ENCODE measurements around the gene TUBA8. TPM values are rescaled to one million over a fixed set of nuclear protein-coding genes. Genes with fewer than 3 reads are reported as not detected.
"Not testable (repeated sequence)": the region's sequence is repeated elsewhere in the genome, so short reads cannot be mapped to it uniquely, and the experiment has no call there.

Gene TUBA8
- total RNA-seq, 3 donors from 2014 or later (not counting 1 experiment from before 2014, with no cell fraction given), result 1.2 to 3.7 (median 2.3) TPM

- H3K4me3 Mint-ChIP-seq, result no peak overlapping the region
- 90% methylated on average over 2 of the region's 2 CpGs for WGBS (ENCODE audit: insufficient coverage)
- H3K9me3 Mint-ChIP-seq, result no peaks in the 10 kb centered on the region
- no peak overlapping the region for H3K4me3 ChIP-seq (ENCODE audit: low read length)
- H3K4me1 ChIP-seq (ENCODE audit: control insufficient read depth, insufficient read depth, low read length), result peaks cover 8% of the 10 kb centered on the region
- H3K9me3 ChIP-seq (ENCODE audit: control insufficient read depth, insufficient read depth, low read length), result no peaks in the 10 kb centered on the region
- H3K27ac ChIP-seq (ENCODE audit: low read length), result no peak overlapping the region
- DNase-seq (no peak), ATAC-seq (no peak)
- peaks cover 0 to 8% of the 10 kb centered on the region in 2 donors for H3K4me1 Mint-ChIP-seq
- TF ChIP-seq CTCF (IDR thresholded peaks at IDR 0.05), result no peak
- intact Hi-C loops (cut with micrococcal nuclease), result loop anchor here (10.0 kb wide), 1 partner anchor 154 kb away; no protein-coding TSS in a partner anchor
- peaks cover 32 to 57% of the 10 kb centered on the region in 2 donors for H3K27me3 Mint-ChIP-seq (ENCODE audit: low read depth in 2 of 2)
- H3K27ac Mint-ChIP-seq, result no peak overlapping the region
- H3K27me3 ChIP-seq (ENCODE audit: control insufficient read depth, insufficient read depth, low read length), result no peaks in the 10 kb centered on the region
- H3K36me3 Mint-ChIP-seq, result no peaks in the 10 kb centered on the region
- H3K36me3 ChIP-seq (ENCODE audit: control insufficient read depth, insufficient read depth, low read length), result no peaks in the 10 kb centered on the region
Observed at GRCh38 chr22:18069041-18069440, 41.6 kb upstream of the TUBA8 start.

GRCh38 chr22:18070041-18070440, 40.6 kb upstream of the TUBA8 start:
- Histone ChIP-seq H3K9me3 (ENCODE audit: control insufficient read depth, insufficient read depth, low read length) (no peaks in the 10 kb centered on the region), H3K36me3 (ENCODE audit: control insufficient read depth, insufficient read depth, low read length) (no peaks in the 10 kb centered on the region), H3K27me3 (ENCODE audit: control insufficient read depth, insufficient read depth, low read length) (no peaks in the 10 kb centered on the region), H3K4me1 (ENCODE audit: control insufficient read depth, insufficient read depth, low read length) (peaks cover 8% of the 10 kb centered on the region), H3K27ac (ENCODE audit: low read length) (no peak overlapping the region), H3K4me3 (ENCODE audit: low read length) (no peak overlapping the region)
- ATAC-seq (no peak), DNase-seq (no peak)
- 93% methylated on average over 4 of the region's 4 CpGs for WGBS (ENCODE audit: insufficient coverage)
- no peak for TF ChIP-seq CTCF (IDR thresholded peaks at IDR 0.05)
- H3K4me1 Mint-ChIP-seq, result peaks cover 0 to 6% of the 10 kb centered on the region in 2 donors
- H3K27ac Mint-ChIP-seq, result no peak overlapping the region
- H3K4me3 Mint-ChIP-seq, result no peak overlapping the region
- H3K9me3 Mint-ChIP-seq, result no peaks in the 10 kb centered on the region
- no peaks in the 10 kb centered on the region for H3K36me3 Mint-ChIP-seq
- H3K27me3 Mint-ChIP-seq (ENCODE audit: low read depth in 2 of 2), result peaks cover 25 to 51% of the 10 kb centered on the region in 2 donors
- intact Hi-C loops (cut with micrococcal nuclease), result loop anchor here (10.0 kb wide), 2 partner anchors 915 to 995 kb away; partner anchors contain the start of gene HDHD5

- no peak for DNase-seq
- Mint-ChIP-seq H3K27ac (no peak overlapping the region), H3K27me3 (ENCODE audit: low read depth in 2 of 2) (peaks cover 18 to 44% of the 10 kb centered on the region in 2 donors), H3K9me3 (no peaks in the 10 kb centered on the region), H3K4me3 (no peak overlapping the region), H3K4me1 (peaks cover under 1 to 4% of the 10 kb centered on the region in 2 donors), H3K36me3 (no peaks in the 10 kb centered on the region)
- Histone ChIP-seq H3K9me3 (ENCODE audit: control insufficient read depth, insufficient read depth, low read length) (no peaks in the 10 kb centered on the region), H3K27ac (ENCODE audit: low read length) (no peak overlapping the region), H3K36me3 (ENCODE audit: control insufficient read depth, insufficient read depth, low read length) (no peaks in the 10 kb centered on the region), H3K27me3 (ENCODE audit: control insufficient read depth, insufficient read depth, low read length) (no peaks in the 10 kb centered on the region), H3K4me1 (ENCODE audit: control insufficient read depth, insufficient read depth, low read length) (peaks cover 7% of the 10 kb centered on the region), H3K4me3 (ENCODE audit: low read length) (no peak overlapping the region)
- ATAC-seq, result no peak
- 86% methylated on average over 13 of the region's 14 CpGs for WGBS (ENCODE audit: insufficient coverage)
- intact Hi-C loops (cut with micrococcal nuclease), result loop anchor here (10.0 kb wide), 2 partner anchors 916 to 996 kb away; partner anchors contain the start of gene HDHD5
- no peak for TF ChIP-seq CTCF (IDR thresholded peaks at IDR 0.05)
Observed at GRCh38 chr22:18070556-18071306, 39.9 kb upstream of the TUBA8 start.

- not testable (repeated sequence) for H3K4me3 ChIP-seq (ENCODE audit: low read length); H3K9me3 Mint-ChIP-seq; H3K4me1 ChIP-seq (ENCODE audit: control insufficient read depth, insufficient read depth, low read length); H3K4me3 Mint-ChIP-seq; H3K27ac Mint-ChIP-seq; H3K36me3 ChIP-seq (ENCODE audit: control insufficient read depth, insufficient read depth, low read length); H3K9me3 ChIP-seq (ENCODE audit: control insufficient read depth, insufficient read depth, low read length); H3K4me1 Mint-ChIP-seq; H3K27me3 ChIP-seq (ENCODE audit: control insufficient read depth, insufficient read depth, low read length); H3K36me3 Mint-ChIP-seq; DNase-seq; ATAC-seq; H3K27ac ChIP-seq (ENCODE audit: low read length)
- 94% methylated on average over 4 of the region's 7 CpGs for WGBS (ENCODE audit: insufficient coverage)
- peaks cover 15 to 37% of the 10 kb centered on the region in 2 donors for H3K27me3 Mint-ChIP-seq (ENCODE audit: low read depth in 2 of 2)
- intact Hi-C loops (cut with micrococcal nuclease), result loop anchor here (10.0 kb wide), 2 partner anchors 917 to 997 kb away; partner anchors contain the start of gene HDHD5
Observed at GRCh38 chr22:18071307-18071967, 39.2 kb upstream of the TUBA8 start.
